Measurements from ENCODE around the gene CNPY4.

The CNPY4 gene, protein sequence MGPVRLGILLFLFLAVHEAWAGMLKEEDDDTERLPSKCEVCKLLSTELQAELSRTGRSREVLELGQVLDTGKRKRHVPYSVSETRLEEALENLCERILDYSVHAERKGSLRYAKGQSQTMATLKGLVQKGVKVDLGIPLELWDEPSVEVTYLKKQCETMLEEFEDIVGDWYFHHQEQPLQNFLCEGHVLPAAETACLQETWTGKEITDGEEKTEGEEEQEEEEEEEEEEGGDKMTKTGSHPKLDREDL

DNA sequence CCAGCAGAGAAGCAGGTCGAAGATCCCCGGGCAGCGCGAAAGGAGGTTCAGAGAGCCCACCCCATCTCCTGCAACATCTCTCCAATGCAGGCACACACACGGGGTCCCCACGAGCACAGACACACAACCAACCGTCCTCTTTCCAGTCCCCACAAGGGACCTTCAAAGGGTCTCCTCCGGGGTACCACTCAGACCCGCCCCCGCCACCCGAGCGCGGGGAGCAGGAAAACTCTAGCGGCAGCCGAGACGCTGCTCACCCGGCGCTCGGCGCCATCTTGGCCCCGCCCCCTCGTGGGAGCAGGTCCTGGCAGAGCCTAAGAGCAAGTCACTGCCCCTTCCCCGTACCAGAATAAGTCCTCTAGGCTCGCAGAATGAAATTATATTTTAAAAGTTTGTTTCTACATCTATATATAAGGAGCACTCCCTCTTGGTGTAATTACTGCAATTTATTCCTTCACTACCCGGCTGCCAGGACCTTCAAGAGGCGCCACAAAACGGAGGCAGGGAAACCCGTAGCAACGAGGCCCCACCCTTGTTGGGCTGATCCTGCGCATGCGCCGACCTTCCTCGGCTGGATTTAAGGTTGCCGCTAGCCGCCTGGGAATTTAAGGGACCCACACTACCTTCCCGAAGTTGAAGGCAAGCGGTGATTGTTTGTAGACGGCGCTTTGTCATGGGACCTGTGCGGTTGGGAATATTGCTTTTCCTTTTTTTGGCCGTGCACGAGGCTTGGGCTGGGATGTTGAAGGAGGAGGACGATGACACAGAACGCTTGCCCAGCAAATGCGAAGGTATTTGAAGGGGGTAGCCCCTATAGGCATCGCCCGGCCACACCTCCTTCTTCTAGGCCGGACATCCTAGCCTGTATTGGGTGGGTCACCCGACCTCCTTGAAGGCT is at the start of gene CNPY4, which contains the start of gene TAF6:
CNPY4 (plus strand) TSS at position 563 of the 898 bp plus-strand sequence; CDS start at position 674, 111 bp downstream.
TAF6 (minus strand) TSS at position 287 of the 898 bp plus-strand sequence. CDS start 5,149 bp downstream, outside the sequence.
- DNase-seq = peak; percentile 84

DNA sequence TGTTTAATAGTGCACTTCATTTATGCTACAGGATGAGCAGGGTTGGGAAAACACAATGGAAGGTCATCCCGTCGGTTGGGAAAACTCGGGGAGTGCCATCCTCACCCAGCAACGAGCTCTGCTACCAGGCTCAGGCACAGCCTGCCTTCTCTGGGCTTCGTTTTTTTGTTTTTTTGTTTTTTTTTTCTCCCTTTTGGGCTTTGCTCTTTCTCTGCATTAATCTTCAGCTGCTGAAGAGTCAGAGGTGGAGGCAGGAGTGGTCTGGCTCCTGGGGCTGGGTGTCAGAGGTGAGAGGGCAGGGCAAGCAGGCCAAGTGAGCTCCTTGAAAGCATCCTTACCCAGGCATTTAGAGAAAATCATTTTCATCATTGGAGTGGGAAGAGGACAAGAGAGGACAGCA is 49.4 kb upstream of the CNPY4 start:
- DNase-seq = no peak

DNA sequence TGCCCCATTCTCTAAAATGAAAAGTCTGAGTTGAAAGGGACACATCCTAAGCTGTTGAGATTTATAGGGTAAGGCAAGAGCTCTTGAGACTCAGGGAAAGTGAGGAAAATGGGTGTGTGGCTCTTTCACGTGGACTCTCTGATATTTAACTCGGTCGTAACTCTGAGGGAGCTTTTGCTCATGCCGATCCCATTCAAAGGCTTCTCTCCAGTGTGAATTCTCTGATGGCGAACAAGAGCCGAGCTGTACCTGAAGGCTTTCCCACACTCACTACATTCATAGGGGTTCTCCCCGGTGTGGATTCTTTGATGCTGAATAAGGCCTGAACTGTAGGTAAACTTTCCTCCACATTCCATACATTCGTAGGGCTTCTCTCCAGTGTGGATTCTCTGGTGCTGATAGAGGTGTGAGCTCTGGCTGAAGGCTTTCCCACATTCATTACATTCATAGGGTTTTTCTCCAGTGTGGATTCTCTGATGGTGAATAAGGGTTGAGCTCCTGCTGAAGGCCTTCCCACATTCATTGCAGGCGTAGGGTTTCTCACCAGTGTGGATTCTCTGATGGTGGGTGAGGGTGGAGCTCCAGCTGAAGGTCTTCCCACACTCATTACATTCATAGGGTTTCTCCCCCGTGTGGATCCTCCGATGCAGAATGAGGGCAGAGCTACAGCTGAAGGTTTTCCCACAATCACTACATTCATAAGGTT is 48.3 kb upstream of the CNPY4 start:
- no peak for DNase-seq

DNA sequence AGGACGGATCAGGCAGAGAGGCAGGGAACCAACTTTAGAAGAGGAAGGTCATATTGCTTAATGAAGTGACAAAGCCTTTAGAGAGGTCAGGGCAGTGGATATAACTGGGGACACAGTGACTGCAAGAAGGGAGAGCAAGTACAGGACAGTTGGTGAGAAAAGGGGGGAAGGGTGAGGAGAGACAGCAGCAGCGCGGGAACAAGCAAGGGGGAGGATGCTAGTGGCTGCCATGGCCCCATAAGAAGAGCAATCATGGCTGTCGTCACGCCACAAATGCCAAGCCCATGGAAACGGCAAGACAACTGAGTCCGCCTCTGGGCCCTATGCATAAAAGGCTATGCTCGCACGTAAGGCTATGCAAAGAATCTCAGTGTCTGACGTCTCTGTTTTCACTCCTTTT is 47.0 kb upstream of the CNPY4 start:
- DNase-seq = no peak

DNA sequence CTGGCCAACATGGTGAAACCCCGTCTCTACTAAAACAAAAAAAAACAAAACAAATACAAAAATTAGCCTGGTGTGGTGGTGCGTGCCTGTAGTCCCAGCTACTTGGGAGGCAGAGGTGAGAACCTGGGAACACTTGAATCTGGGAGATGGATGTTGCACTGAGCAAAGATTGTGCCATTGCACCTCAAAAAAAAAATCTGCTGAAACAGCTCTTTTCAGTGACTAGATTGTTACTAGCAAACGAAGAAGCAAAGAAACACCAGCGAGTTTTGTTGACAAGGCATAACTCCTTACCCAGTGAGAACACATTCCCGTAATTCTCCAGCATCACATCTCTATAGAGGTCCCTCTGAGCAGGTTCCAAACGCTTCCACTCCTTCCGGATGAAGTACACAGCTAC is 44.6 kb upstream of the CNPY4 start:
- DNase-seq = no peak

DNA sequence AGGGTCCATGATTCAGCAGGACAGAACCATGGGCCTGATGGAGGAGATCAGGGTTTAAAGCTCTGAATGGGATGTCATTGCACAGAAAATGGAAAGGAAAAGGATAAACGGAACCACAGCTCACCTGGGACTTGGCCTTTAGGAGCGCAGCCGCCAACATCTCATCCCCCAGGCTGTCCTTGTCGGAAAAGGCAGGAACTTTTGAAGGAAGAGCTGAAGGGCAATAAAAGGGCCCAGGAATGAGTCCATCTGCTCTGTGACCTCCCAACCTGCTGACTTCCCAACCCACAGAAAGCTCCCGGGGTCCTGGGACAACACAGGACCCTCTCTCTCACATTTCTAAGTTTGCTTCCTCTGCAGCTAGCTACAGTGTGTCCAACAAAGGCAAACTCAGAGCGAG is 44.0 kb upstream of the CNPY4 start:
- DNase-seq = no peak

DNA sequence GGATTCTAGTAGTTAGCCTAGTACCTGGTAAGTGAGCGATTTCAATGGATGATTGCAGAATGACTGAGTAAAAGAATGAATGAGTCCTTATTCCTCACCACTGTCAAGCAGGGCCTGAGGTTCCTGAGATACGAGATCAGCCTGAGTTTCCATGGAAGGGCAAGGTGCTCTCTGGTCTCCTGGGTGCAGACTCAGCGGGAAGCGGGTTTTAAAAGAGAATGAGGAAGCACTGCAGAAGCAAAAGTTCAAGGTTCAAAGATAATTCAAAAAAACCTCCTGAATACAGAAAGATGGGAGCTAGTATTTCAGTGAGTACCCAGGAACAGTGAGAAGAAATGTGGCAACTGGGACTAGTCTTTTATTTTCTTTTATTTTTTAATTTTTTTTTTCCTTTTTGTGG is 42.2 kb upstream of the CNPY4 start:
- no peak for DNase-seq

DNA sequence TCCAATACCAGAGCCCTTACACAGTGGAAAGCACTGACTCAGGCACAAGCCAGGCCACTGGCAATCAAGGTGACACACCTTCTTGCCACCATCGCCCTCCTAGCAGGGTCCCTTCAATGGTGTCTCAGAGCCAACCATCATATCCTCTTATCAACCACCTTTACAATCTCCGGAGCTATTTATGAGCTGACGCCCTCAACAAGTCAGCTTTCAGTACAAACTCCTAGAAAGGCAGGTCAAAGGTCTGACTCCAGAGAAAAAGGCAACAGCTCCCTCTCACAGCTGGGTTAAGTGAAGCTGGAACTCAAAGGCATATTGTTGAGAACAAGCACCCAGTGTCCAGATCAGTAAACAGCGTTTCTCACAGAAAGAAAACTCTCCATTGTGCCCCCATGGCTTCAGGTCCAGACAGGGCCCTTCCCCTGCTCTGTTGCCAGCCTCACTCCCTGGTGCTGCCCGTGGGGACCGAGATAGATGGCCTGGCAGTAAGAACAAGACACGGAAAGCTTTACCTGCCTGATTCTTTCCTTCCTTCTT is 40.3 kb upstream of the CNPY4 start:
- DNase-seq = no peak

DNA sequence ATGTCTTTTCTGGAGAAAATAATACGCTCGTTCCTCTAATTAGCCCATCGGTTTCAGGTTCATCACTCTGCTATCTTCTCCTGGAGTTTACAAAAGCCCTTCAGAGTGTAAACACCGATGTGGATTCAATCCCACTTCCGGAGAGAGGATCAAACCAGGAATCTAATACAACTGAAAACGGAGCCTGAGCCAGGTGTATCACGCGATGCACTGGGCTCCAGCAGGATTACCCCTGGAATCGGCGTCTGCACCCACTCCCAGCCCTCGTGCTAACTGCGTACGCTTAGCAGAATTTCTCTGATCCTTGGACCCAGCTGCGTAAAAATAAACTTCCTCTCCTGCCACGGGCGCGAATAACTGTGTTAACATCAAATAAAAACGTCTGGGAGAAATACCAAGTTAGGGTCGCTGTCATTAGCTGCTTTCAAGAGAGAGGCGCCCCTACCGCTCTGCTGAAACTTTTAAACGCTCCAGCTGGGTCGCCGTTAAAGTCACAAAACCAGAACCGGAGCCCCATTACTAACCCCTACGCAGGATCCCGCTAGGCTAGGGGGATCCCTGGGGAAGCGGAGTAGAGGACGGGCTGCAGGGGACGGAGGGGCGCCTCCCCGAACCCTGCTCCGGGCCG is 38.4 kb upstream of the CNPY4 start:
- DNase-seq = no peak

DNA sequence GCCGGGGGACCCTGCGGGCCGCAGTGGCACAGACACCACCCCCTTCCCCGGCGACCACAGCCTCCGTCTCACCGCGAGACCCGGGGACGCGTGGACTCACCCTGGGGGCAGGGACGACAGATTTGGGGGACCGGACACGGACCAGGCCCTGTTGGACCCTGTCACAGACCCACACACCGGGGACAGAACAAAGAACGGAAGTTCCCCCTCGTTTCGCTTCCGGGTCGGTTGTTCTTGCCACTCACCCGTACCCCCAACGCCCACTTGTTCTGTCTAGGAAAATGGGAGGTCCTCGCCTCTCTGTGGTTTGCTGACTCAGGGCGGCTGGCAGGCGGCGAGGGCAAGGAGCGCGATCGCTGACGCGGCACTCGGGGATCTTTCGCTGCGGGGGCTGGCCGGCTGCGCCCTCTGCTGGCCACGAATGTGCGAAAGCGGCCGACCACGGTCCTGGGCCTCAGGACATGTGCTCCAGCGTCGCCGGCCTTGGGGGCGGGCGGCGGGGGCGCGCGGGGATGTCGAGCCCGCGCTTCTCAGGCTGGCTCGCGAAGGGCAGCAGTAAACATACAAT is 37.8 kb upstream of the CNPY4 start, which contains the start of gene ZNF3:
ZNF3 (minus strand) TSS at position 189 of the 568 bp plus-strand sequence. CDS start 4,366 bp downstream, outside the sequence.
- DNase-seq = peak; percentile 93

DNA sequence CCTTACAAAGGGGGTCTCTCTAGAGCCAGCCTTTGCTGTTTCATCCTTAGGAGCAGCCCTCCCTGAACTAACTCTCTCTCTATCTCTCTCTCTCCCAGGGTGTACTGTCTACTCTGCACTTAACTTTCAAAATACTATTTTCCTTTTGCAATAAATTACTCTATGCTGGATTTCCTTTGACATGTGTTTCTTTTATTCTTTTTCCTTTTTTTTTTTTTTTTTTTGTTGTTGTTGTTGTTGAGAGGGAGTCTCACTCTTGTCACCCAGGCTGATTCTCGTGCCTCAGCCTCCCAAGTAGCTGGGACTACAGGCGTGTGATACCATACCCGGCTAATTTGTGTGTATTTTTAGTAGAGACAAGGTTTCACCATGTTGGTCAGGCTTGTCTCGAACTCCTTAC is 36.5 kb upstream of the CNPY4 start:
- no peak for DNase-seq

DNA sequence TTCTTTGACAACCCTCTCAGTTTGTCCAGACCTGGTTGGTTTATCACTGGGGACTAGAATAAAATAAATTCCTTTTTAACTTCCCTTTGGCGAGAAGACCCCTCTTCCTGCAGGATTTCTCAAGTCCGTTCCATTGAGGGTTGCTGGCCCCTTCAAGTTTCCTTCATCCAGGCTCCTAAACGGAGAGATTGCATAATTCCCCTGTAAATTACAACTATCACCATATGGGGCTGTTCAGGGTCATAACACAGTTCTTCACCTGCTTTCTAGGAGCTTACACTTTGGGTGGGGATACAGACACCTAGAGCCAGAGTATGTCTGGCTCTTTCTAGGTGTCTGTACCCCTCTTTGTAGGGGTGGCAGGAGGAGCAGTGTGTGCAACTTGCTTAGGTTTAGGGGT is 33.9 kb upstream of the CNPY4 start:
- DNase-seq = no peak

DNA sequence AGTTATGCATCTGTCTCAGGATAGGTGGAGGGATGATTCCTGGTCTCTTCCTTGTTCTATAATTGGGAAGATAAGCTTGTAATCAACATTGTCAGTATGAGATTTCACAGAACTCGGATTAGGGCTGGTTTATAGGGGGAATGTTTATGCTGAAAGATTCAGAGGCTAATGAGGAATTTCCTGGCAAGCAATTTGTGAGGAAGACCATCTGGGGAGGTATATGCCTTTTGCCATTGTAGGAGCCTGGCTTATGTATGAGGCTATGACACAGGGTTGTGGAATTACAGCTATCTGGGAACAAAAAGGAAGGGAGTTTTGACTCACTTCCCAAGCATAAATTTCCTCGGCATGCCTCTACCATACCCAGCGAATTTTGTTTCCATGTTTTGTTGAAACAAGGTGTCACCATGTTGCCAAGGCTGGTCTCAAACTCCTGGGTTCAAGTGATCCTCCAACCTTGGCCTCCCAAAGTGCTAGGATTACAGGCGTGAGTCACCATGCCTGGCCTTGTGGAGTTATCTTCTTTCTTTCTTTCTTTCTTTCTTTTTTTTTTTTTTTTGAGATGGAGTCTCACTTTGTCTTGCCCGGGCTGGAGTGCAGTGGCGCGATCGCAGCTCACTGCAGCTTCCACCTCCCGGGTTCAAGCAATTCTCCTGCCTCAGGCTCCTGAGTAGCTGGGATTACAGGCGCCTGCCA is 32.2 kb upstream of the CNPY4 start:
- DNase-seq = no peak

DNA sequence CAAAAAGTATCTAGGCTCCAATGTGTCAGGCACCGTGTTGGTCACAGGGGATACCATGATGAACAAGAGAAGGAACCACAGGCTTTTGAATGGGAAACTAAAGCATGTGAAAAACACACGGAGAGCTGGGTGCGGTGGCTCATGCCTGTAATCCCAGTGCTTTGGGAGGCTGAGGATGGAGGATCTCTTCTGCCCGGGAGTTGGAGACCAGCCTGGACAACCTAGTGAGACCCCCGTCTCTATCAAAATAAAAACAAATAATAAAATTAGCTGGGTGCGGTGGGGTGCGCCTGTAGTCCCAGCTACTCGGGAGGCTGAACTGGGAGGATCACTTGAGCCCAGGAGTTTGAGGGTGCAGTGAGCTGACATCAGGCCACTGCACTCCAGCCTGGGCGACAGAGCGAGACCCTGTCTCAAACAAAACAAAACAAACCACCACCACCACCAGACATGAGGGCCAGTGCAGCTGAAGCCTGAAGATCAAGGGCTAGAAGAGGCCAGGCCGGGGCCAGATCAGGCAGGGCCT is 31.3 kb upstream of the CNPY4 start:
- DNase-seq = no peak

DNA sequence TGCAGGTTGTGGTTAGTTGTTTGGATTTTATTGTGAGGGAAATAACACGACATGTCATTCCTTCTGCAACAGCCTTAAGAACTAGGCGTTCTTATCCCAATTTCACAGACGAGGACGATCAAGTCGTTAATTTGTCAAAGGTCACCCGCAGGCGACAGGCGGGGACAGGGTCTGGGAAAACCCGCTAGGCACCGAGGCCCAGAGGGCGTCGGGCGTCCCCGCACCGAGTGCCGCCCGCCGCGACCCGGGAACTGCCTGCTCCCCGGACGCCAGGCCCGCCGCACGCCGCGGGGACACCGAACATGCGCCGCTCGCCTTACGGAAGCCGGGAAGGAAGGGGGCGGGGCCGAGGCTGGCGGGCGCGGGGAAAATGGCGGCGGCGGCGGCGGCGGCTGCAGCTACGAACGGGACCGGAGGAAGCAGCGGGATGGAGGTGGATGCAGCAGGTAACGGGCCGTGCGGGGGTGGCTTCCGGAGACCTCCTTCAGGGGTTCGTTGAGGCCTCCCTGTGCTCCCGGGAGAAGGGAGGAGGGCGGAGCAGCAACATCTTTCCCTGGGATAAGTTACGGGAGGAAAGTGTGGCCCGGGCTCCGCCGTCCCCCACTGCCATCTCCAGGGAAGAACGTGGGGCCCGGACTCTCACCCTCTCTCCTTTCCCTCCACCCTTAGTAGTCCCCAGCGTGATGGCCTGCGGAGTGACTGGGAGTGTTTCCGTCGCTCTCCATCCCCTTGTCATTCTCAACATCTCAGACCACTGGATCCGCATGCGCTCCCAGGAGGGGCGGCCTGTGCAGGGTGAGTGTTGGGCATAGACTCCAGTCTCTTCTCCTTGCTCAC is 30.6 kb upstream of the CNPY4 start, which contains the start of gene COPS6:
COPS6 (plus strand) TSS at position 349 of the 837 bp plus-strand sequence; CDS start at position 371, 22 bp downstream.
- peak; percentile 17 for DNase-seq

DNA sequence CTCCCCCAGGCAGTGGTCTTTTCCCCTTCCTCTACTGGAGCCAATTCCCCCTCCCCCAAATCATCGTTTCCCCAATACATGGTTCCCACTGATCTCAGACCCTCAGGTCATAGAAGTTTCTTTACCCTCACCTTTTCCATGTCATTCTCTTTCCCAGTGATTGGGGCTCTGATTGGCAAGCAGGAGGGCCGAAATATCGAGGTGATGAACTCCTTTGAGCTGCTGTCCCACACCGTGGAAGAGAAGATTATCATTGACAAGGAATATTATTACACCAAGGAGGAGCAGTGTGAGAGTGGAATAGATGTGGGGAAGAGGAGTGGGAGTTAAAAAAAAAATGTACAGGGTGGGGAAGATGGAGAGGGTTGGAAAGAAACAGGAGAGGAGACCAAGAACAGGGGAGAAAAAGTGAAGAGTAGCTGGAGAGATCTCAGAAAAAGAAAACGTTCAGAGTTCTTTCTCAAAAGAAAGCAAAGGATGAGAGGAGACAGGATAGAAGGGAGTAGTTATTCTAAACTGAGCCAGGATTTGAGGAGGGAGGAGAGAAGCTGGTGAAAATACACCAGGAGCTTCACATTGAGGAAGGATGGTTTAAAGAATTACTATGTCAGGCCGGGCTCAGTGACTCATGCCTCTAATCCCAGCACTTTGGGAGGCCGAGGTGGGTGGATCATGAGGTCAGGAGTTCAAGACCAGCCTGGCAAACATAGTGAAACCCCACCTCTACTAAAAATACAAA is 29.8 kb upstream of the CNPY4 start:
- no peak for DNase-seq

DNA sequence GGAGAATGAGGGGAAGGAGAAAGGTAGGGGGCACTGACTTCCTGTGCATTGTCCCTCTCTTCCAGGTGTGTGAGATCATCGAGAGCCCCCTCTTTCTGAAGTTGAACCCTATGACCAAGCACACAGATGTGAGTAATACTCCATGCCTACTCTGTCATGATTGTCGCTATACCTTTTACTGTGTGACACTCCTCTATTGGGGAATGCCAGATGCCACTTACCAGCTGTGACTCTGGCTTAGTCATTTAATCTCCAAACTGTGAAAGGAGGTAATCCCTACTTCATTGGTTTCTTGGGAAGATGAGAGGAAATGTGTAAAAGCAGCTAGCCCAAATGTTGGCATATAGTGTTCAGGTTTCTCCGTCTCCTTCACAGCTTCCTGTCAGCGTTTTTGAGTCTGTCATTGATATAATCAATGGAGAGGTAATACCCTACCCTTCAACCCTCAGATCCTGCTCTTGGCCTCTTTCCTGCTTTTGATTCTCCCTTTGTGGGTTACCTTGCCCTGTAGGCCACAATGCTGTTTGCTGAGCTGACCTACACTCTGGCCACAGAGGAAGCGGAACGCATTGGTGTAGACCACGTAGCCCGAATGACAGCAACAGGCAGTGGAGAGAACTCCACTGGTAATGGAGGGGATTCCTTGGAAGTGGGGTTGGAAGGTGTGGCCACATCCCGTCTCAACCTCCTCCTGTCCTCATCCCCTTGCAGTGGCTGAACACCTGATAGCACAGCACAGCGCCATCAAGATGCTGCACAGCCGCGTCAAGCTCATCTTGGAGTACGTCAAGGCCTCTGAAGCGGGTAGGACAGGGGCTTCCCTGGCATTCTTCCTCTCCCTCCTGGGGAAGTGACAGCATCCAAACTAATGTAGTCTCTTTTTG is 28.7 kb upstream of the CNPY4 start:
- DNase-seq = no peak

DNA sequence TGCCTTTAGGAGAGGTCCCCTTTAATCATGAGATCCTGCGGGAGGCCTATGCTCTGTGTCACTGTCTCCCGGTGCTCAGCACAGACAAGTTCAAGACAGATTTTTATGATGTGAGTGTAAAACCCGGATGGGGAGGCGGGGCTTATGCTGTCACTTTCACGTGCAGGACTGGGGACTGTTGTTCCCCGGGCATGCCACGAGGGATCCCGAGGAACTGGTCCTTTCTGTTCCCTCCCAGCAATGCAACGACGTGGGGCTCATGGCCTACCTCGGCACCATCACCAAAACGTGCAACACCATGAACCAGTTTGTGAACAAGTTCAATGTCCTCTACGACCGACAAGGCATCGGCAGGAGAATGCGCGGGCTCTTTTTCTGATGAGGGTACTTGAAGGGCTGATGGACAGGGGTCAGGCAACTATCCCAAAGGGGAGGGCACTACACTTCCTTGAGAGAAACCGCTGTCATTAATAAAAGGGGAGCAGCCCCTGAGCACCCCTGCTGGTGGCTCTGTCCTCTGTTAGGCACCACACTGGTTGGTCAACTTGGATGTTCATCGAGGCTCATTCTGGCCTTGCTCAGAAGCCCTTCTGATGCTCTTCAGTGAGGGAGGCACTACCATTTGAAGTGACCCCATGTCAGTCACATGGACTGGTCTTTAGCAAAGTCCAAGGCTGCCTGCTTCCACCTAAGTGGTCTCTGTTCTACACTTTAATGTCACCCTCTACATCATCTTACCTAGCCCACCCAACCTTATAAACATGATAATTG is 27.8 kb upstream of the CNPY4 start:
- no peak for DNase-seq

Data from NCI-H446 treated with DMSO at 0.1 percent for 48 hours (cell line).